AG08395 (cell line): ENCODE data around the gene ASCL4.

ENCODE experiments used
- DNase-seq: peaks from one replicate; pipeline ENCODE4 v3.0.0; 2012; ENCODE audit warnings: mixed read lengths, low spot score

The ASCL4 gene

GRCh38 chr12:107778383-107779025 is 4.0 kb downstream of the ASCL4 start:
- DNase-seq = no peak

DNA sequence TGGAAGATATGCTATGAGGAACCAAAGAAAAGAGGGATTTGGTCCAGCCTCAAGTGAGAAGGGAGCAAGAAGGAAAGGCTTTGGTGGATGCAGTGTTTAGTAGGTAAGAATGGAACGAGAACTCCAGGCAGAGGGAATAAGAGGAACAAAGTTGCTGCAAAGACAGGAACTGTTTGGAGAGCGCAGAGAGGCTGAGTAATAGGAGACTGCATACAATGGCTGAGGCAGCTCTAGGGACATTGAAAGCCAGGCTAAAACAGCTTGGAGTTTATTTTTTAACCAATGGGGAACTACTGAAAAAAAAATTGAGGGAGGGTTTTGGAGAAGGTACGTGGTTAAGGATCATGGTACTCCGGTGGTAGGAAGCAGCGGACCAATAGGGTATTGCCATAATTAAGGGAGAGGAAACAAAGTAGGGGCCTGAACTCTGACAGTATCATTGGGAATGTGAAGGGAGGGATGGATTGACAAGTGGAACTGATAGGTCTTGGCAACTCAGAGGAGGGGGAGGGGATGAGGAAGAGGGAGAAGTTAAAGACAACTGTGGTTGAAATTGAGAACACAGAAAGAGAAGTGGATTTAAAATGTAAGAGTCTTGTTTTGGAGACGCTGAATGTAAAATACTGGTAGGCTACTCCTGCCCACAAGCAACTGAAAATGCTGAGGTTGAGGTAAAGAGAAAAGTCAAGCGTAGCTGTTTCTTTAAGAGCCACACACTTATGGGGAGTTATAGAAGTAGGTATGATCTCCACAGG is 4.8 kb downstream of the ASCL4 start:
- DNase-seq = no peak

DNA sequence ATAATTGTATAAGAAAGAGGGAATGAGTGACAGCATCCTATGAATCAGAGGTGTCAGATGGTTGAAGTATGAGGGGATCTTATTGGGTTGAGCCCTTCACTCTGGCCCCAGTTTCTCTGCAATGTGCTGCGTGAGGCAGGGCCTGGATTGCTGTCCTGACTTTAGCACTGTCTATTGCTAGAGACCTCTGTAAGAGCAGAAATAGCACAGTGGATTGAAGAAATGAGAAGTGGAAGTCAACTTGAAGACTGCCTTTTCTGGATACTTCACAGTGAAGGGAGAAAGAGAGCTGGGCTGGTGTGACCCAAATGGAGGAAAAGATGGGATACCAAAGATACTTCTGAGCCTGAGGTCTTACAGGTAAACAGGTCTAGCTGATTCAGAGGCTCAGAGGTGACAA is 5.8 kb downstream of the ASCL4 start:
- DNase-seq = no peak

DNA sequence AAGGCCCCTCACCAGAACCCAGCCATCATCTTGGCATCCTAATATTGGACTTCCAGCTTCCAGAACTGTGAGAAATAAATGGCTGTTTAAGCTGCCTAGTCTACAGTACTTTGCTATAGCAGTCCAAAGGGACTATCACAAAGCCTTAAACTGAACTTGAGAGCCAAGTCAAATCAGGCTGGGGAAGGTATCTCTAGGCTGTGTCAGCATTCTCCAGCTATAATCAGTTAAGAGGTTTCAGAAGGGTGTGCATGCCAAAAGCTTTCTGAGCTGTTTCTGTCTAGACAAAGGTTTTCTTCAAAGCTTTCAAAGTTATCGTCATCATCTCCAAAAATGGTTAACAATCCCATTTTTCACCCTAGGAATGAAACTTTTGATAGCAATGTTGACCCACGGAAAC is 7.6 kb downstream of the ASCL4 start:
- no peak for DNase-seq

DNA sequence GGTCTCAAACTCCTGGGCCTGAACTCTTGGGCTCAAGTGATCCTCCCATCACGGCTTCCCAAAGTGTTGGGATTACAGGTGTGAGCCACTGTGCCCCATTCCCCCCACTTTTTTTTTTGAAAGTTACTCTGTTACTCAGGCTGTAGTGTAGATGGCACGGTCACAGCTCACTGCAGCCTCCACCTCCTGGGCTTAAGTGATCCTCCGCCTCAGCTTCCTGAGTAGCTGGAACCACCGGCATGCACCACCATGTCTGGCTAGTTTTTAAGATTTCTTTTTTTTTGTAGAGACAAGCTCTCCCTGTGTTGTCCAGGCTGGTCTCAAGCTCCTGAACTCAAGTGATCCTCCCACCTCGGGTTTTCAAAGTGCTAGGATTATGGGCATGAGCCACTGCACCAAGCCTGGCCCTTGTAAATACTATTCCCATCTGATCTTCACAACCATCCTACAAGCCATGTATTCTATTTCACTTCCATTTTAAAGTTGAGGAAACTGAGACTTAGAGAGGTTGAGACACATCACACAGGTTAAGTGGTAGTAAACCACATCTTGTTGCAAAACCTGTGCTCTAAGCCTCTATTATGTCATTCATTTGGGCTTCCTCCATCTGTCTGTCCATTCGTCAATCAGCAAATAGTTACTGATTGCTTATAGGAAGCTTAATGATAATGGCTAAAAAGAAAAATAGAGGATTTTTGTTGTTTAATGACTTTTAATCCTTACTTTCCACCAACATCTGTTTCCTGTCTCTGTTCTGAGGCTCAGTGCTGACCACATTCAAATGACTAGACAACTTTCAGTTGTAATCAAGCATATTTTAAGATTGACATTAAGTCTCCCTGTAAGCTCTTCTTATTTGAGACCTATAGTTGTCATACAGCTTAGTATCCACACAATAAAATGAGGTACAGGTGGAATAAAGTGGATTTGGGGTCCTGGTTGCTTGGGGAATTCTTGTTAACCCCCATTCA is 9.2 kb downstream of the ASCL4 start:
- no peak for DNase-seq

DNA sequence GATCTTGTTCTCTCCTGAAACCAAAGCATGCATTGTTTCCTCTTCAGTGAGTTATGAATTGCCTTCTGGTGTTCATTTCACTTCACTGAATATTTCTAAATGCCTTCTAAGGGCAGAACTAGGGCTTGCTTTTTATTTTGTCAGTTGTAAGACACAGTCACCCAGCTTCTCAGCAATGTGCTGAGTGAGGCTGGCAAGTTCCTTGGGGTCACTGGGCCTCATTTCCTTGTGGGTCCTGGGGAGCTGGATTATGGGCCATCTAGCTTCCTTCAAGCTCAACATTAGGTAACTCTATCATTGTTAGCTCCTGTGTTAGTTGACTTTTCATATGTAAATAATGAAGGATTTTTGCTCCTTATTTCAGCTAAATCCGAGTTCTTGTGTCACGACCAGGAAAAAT is 13.8 kb downstream of the ASCL4 start:
- no peak for DNase-seq

DNA sequence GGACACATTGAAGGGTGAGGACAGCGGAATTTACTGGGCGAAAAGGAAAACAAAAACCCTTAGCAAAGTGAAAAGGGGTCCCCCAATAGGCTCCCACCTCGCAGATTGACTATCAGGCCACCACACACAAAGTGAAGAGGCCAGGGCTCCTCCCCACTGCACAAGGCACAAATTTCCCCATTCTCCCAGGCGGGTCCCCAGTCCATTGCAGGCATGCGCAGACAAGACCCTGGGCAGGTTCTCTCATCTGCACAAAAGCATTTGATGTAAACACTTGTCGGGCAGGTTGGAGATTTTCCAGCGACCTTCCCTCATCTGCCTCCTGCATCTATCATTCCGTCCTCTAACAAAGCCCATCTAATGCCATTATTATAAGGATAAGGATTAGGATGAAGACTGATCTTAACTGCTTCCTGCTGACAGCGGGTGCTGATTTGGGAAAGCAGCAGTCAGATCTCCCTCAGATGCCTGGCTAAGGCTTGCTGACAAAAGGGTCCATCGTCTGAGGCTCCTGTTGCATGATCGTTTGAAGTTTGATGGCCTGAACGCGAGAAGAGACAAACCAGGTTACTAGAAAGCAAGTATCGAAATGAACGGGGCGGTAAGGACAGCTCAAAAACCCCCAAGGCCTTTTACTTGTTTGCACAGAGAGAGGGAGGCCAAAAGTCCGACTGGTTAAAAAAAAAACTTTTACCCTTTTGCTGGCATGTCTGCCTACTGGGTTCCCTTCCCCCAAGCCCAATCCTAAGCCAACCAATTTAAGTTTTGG is 14.4 kb downstream of the ASCL4 start:
- no peak for DNase-seq

DNA sequence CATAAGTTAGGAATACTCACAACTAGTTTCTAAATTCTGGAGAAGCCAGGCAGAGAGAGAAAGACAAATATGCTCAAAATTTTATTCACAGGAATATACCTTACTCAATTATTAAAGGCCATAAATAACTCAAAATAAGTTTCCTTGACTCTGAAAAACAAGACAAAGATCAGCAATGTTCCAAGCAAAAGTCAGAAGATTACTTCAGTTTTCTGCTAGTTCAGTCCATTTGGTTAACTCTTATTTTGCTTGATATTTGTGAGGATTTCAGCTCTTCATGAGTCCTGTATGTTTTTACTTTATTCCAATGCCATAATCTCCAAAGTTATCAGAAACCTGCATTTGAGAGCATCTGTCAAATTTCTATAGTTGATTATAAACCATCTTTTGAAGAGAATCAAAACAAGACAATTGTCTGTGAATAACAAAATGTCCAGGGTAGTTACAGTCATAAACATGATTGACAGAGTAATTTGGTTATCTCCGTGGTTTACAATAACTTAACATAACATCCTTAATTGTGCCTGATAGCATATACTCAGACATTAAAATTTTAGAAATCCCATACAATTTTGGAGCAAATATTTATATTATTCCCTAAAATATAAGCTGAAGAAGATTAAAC is 17.1 kb downstream of the ASCL4 start:
- DNase-seq = no peak

DNA sequence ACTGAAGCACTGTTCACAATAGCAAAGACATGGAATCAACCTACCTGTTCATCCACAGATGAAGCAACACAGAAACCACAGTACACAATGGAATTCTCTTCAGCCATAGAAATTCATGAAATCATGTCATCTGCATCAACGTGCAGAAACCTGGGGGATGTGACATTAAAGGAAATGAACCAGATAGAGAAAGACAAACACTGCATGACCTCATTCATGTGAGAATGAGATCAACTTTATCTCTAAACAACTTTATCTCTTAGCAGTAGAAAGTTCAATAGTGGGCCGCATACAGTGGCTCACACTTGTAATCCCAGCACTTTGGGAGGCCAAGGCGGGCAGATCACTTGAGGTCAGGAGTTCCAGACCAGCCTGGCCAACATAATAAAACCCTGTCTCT is 19.9 kb downstream of the ASCL4 start:
- DNase-seq = no peak

DNA sequence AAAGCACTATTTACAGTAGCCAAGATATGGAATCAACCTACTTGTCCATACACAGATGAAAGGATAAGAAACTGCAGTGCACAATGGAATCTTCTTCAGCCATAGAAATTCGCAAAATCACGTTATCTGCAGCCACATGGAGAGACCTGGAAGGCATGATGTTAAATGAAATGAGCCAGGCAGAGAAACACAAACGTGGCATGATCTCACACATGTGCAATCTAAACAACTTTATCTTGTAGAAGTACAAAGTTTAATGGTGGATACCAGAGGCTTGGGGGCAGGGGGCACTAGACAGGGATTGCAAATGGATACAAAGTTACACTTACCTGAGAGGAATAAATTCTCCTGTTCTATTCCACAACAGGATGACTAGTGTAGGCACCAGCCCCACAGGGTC is 24.1 kb downstream of the ASCL4 start:
- DNase-seq = no peak

- DNase-seq = no peak
These were observed 26.6 kb downstream of the ASCL4 start for GRCh38 chr12:107801150-107801549.

- DNase-seq = no peak
These were observed 28.6 kb downstream of the ASCL4 start for GRCh38 chr12:107803092-107803491.

- DNase-seq = no peak
These were observed 31.1 kb downstream of the ASCL4 start for GRCh38 chr12:107805488-107806180.

DNA sequence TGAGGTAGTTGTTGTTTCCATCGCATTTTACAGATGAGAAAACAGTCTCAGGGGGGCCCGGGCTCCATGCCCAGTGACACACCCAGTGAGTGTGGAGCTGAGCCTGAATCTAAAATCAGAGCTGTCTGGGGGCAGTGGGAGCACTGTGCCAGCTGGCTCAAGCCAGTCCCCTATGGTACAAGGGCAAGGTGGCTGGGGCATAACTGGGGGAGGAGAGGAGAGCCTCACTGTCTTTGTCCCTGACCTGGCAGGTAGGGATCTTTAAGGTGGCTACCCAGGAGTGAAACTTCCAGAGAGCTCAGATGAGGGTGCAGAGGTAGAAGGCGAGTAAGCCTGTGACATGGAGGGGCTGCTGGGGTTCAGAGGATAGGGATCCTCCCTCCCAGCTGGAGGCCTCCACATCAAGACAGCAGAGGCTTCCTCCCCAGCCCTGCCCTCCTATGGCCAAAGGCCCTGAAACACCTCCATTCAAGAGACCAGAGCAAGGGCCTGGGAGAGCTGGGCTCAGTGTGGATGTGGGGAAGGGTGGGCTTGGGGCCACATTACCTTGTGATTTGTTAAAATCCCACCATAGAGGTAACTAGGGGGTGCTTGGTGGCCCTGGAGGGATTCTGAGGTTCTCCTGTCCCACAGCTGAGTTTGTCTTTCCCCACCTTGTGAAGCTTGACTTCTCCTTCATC is 33.1 kb downstream of the ASCL4 start:
- DNase-seq = no peak

DNA sequence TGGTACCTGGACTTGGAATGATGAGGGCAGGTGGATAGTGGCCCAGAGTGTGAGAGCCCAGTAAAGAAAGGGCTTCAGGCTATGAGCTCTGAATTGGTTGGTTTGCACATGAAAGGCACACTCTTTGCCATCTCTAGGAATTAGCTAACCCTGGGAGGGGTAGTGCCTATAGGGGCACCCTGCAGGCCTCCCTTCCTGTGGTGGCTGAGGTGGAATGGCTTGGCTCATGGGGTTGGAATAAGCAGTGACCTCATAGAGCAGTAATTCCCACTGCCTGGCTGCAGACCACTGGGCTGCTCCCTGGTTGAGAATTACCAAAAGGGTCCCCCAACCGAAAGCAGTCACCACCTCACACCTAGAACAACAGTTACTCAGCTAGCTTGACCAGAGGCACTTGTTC is 42.7 kb downstream of the ASCL4 start:
- no peak for DNase-seq

DNA sequence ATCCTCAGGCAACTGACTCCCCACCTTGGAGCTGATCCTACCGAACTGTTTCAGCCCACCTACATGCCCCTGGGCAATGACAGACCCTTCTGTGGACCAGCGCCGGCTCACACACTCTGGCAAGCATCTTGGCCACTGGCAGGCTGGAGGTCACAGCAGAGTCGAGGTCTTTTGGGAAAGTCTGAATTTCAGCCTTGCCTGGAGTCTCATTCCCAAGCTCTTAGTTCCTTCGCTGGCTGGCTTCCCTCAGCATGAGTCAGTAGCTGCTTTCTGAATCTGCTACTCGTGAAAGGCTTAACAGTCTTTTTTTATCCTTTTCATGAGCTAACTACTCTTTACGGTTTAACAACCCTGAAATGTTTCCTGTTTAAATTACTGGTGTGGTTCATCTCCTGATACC is 44.5 kb downstream of the ASCL4 start:
- DNase-seq = peak; percentile 92

GRCh38 chr12:107822356-107822755 is 47.9 kb downstream of the ASCL4 start:
- no peak for DNase-seq
